Mononuclear cell (primary cell): ENCODE measurements around the gene ENTREP3. TPM values are rescaled to one million over a fixed set of nuclear protein-coding genes. Genes with fewer than 3 reads are reported as not detected.

Experiments
- H3K27me3 ChIP-seq: 2 replicates; pipeline ENCODE4 v1.6.0; 2011; ENCODE audit warnings: low read length, control low read depth; ENCODE audit not compliant: insufficient read depth
- H3K4me1 ChIP-seq: 2 replicates; pipeline ENCODE4 v1.5.1; 2011; ENCODE audit warnings: mild to moderate bottlenecking, low read length, control low read depth; ENCODE audit not compliant: insufficient read depth
- H3K4me3 ChIP-seq: 2 replicates; pipeline ENCODE4 v1.5.1; 2011; ENCODE audit warnings: mild to moderate bottlenecking, low read length, moderate library complexity
- H3K9me3 ChIP-seq: 2 replicates; pipeline ENCODE4 v1.5.1; 2011; ENCODE audit warnings: low read depth, mild to moderate bottlenecking, control low read depth, low read length
- total RNA-seq: library from RNA; depleted of rRNA; stranded (reverse); fragments of >200 nt; gene quantifications from one replicate; pipeline ENCODE4 v1.2.3, GENCODE V29; 2012

Gene ENTREP3
- total RNA-seq, 1 donor, result 2.1 TPM

- Histone ChIP-seq H3K9me3 (no peaks in the 10 kb centered on the region), H3K4me3 (peak within 1 kb of the TSS; percentile 77), H3K27me3 (no peaks in the 10 kb centered on the region), H3K4me1 (peaks cover 48% of the 10 kb centered on the region)
These were observed 46.6 kb downstream of the ENTREP3 start, which contains the start of gene MTX1 for GRCh38 chr1:155208541-155209311. Gene MTX1 (plus strand): TSS chr1:155208695. CDS start chr1:155208805, 110 bp downstream.

DNA sequence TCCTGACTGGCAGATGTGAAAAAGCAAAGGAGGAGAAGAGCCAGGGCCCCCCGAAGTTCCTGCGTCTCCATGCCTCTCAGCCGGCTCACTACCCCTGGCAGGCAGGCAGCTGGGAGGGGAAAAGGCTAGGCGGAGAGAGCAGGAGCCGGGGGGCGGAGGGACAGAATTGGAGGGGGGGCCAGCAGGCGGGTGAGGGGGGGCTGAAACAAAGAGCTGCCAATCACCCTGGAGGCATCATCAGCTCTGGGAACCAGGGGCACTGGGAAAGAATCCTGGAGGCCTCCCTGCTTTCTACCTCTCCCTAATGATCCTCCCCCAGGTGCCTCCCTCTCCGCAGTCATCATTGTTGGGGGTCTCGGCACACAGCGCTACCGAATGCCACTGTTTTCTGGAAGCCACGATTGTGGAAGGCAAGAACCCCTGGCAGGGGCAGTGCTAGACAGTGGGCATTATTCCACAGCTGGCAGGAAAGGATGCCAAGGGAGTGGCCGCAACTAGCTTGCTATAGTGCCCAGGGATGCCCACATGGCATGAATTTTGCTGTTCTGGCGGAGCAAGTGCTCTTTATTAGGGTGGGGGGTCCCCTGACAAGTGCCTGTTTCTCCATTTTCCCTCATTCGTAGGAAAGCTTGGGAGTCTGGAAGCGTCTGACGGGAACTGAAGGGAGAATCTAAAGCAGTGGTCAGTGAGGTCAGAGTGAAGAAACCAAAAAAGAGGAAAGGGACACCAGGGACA is 47.3 kb downstream of the ENTREP3 start, which contains the start of gene THBS3:
THBS3 (minus strand) TSS at position 92 of the 735 bp plus-strand sequence; CDS start at position 71, 21 bp downstream.
- Histone ChIP-seq H3K4me3 (peak within 1 kb of the TSS; percentile 77), H3K27me3 (no peaks in the 10 kb centered on the region), H3K4me1 (peaks cover 48% of the 10 kb centered on the region), H3K9me3 (no peaks in the 10 kb centered on the region)

- no peaks in the 10 kb centered on the region for H3K27me3 ChIP-seq
- peaks cover 48% of the 10 kb centered on the region for H3K4me1 ChIP-seq
- no peaks in the 10 kb centered on the region for H3K9me3 ChIP-seq
- H3K4me3 ChIP-seq, result no peak overlapping the region
These were observed 48.1 kb downstream of the ENTREP3 start for GRCh38 chr1:155206891-155207805.

GRCh38 chr1:155205969-155206593 is 49.2 kb downstream of the ENTREP3 start:
- H3K9me3 ChIP-seq, result no peaks in the 10 kb centered on the region
- no peaks in the 10 kb centered on the region for H3K27me3 ChIP-seq
- peaks cover 37% of the 10 kb centered on the region for H3K4me1 ChIP-seq
- no peak overlapping the region for H3K4me3 ChIP-seq

GRCh38 chr1:155205035-155205434 is 50.2 kb downstream of the ENTREP3 start:
- Histone ChIP-seq H3K9me3 (no peaks in the 10 kb centered on the region), H3K4me1 (peaks cover 27% of the 10 kb centered on the region), H3K4me3 (no peak overlapping the region), H3K27me3 (no peaks in the 10 kb centered on the region)

GRCh38 chr1:155202731-155203515 is 52.4 kb downstream of the ENTREP3 start:
- Histone ChIP-seq H3K4me1 (peaks cover 13% of the 10 kb centered on the region), H3K27me3 (no peaks in the 10 kb centered on the region), H3K4me3 (no peak overlapping the region), H3K9me3 (no peaks in the 10 kb centered on the region)

GRCh38 chr1:155202198-155202597 is 53.1 kb downstream of the ENTREP3 start:
- Histone ChIP-seq H3K9me3 (no peaks in the 10 kb centered on the region), H3K4me1 (peaks cover 5% of the 10 kb centered on the region), H3K4me3 (no peak overlapping the region), H3K27me3 (no peaks in the 10 kb centered on the region)

DNA sequence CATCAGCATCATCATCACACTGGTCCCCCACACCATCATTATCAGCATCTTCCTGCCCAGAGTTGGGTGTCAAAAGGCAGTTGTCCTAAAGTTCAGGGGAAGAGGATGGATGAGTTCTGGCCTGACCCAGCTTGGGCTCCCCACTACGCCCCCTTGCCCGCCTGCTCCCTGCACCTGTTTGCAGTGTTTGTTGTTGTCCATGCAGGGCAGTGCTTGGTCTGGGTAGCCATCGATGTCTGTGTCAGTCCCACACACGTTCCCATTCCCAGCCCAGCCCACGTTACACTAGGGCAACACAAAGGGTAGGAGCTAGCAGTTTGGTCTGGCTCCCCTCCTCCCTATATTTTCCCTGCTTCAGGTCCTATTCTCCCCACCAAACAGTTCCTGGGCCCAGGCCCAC is 54.4 kb downstream of the ENTREP3 start:
- Histone ChIP-seq H3K4me1 (no peaks in the 10 kb centered on the region), H3K27me3 (no peaks in the 10 kb centered on the region), H3K4me3 (no peak overlapping the region), H3K9me3 (no peaks in the 10 kb centered on the region)

- no peak overlapping the region for H3K4me3 ChIP-seq
- no peaks in the 10 kb centered on the region for H3K27me3 ChIP-seq
- no peaks in the 10 kb centered on the region for H3K9me3 ChIP-seq
- peaks cover 1% of the 10 kb centered on the region for H3K4me1 ChIP-seq
These were observed 55.5 kb downstream of the ENTREP3 start for GRCh38 chr1:155199792-155200191.

- Histone ChIP-seq H3K27me3 (no peaks in the 10 kb centered on the region), H3K4me3 (no peak overlapping the region), H3K4me1 (peaks cover 14% of the 10 kb centered on the region), H3K9me3 (no peaks in the 10 kb centered on the region)
These were observed 56.8 kb downstream of the ENTREP3 start for GRCh38 chr1:155198547-155198906.

DNA sequence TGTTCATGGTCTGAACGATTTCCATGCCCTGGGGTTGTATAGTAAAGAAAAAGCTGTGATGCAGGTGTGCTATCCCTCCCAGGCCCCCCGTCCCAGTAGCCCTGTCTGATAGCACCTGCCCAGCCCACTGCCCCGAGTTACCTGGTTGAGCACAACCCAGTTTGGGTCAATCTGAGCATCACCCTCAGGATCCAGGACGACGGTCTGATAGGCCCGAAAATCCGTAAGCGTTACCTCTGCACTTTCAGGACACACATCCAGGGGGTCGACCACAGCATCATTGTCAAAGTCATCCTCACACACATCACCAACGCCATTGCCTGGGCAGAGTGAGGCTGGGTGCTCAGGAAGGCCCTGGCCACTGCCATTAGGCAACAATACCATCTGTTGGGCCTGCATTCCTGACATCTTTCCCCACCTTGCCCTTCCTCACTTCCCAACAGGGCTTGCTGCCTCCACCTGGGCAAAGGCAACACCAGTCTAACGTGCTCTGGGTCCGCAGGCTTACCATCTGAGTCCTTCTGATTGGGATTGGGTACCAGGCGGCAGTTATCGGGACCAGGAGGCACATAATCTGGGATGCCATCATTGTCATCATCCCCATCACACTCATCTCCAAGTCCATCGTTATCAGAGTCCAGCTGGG is 57.3 kb downstream of the ENTREP3 start:
- Histone ChIP-seq H3K27me3 (no peaks in the 10 kb centered on the region), H3K4me1 (peaks cover 19% of the 10 kb centered on the region), H3K9me3 (no peaks in the 10 kb centered on the region), H3K4me3 (no peak overlapping the region)
